ENCODE measurements around the gene KRTAP29-1. TPM values are rescaled to one million over a fixed set of nuclear protein-coding genes. Genes with fewer than 3 reads are reported as not detected.

The KRTAP29-1 gene
- total RNA-seq, 1 experiment from 2014 or later: not detected

DNA sequence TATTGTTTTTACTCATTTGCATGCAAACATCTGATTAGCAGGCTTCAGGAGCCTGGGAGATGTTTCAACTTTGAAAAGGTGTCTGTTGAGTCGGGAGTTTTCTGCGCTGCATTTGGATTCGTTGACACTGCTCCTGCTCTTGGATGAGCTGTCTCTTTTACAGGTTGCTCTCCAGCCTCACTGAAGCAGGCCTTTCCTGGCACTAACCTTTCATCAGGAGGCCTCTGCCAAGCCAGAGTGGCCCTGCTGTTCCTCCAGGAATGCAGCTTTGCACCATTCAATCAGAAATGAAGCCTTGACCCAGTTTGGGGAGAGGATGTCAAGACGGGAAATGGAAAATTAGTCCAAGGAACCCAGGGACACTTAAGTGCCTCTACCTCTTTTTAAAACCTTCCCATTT is 330 bp upstream of the KRTAP29-1 start:
- Histone ChIP-seq H4K8ac (replicated peaks; ENCODE audit: insufficient read length, low read depth, low read length) (no peak overlapping the region), H3K9ac (ENCODE audit: extremely low read depth, insufficient read length, low read length) (no peak overlapping the region), H2BK12ac (ENCODE audit: insufficient read length, low read depth, low read length) (no peak overlapping the region), H2BK15ac (ENCODE audit: low read depth, low read length) (no peak overlapping the region), H3K18ac (ENCODE audit: insufficient read length, low read depth, low read length) (no peak overlapping the region), H3K27ac (ENCODE audit: insufficient read length, low read depth, low read length) (no peak overlapping the region), H3K4me2 (ENCODE audit: insufficient read depth, insufficient read length, low read length) (no peak overlapping the region), H3K79me1 (ENCODE audit: insufficient read depth, low read depth, low read length, poor library complexity, severe bottlenecking) (no peaks in the 10 kb centered on the region), H3K79me2 (ENCODE audit: insufficient read depth, low read length) (no peaks in the 10 kb centered on the region), H3K4ac (ENCODE audit: low read depth, low read length) (no peak overlapping the region), H3K56ac (ENCODE audit: insufficient read length, low read depth, low read length) (no peak overlapping the region), H3T11ph (ENCODE audit: low read length) (no peak overlapping the region), H3K23ac (ENCODE audit: insufficient read length, low read depth, low read length) (no peak overlapping the region), H2BK120ac (ENCODE audit: low read depth, low read length, poor library complexity, severe bottlenecking) (no peak overlapping the region), H2AK5ac (ENCODE audit: insufficient read length, low read length) (no peak overlapping the region), H2BK5ac (ENCODE audit: insufficient read length, low read length) (no peak overlapping the region), H3K4me1 (ENCODE audit: insufficient read depth, low read length) (no peaks in the 10 kb centered on the region), H3K14ac (ENCODE audit: insufficient read depth, low read length) (no peak overlapping the region; the same call in 1 of the 2 replicates), H4K91ac (ENCODE audit: insufficient read length, low read depth, low read length) (no peak overlapping the region), H2BK20ac (ENCODE audit: low read depth, low read length, poor library complexity, severe bottlenecking) (no peak overlapping the region), H2AFZ (ENCODE audit: low read length) (no peak overlapping the region), H3K27me3 (ENCODE audit: insufficient read depth, low read length) (no peaks in the 10 kb centered on the region), H3K23me2 (ENCODE audit: insufficient read length, low read depth, low read length, poor library complexity, severe bottlenecking) (no peaks in the 10 kb centered on the region), H4K5ac (ENCODE audit: insufficient read length, low read depth, low read length) (no peak overlapping the region), H4K20me1 (ENCODE audit: control insufficient read depth, insufficient read depth, insufficient read length) (no peaks in the 10 kb centered on the region), H3K9me3 (ENCODE audit: control insufficient read depth, low read depth, low read length) (no peaks in the 10 kb centered on the region)
- Mint-ChIP-seq H3K27ac (no peak overlapping the region), H3K4me3 (no peak overlapping the region), H3K36me3 (ENCODE audit: insufficient read depth in 1 of 3, low read depth in 3 of 3) (no peaks in the 10 kb centered on the region), H3K9me3 (peaks cover 0 to 2% of the 10 kb centered on the region in 2 experiments; a peak in 1 of 5 replicates), H3K27me3 (ENCODE audit: low read depth) (peaks cover 7% of the 10 kb centered on the region), H3K4me1 (peaks cover 0 to 7% of the 10 kb centered on the region in 2 experiments; a peak in 1 of 4 replicates)
- TF ChIP-seq, protein P1, sequence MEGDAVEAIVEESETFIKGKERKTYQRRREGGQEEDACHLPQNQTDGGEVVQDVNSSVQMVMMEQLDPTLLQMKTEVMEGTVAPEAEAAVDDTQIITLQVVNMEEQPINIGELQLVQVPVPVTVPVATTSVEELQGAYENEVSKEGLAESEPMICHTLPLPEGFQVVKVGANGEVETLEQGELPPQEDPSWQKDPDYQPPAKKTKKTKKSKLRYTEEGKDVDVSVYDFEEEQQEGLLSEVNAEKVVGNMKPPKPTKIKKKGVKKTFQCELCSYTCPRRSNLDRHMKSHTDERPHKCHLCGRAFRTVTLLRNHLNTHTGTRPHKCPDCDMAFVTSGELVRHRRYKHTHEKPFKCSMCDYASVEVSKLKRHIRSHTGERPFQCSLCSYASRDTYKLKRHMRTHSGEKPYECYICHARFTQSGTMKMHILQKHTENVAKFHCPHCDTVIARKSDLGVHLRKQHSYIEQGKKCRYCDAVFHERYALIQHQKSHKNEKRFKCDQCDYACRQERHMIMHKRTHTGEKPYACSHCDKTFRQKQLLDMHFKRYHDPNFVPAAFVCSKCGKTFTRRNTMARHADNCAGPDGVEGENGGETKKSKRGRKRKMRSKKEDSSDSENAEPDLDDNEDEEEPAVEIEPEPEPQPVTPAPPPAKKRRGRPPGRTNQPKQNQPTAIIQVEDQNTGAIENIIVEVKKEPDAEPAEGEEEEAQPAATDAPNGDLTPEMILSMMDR (conservative IDR thresholded peaks at IDR 0.05): no peak
- DNase-seq: no peak
- WGBS (ENCODE audit: extremely low coverage, insufficient read length, low lambda C conversion rate): no CpG with 5 or more reads among the region's 4 CpGs
